GM11168 (cell line): ENCODE results near the gene PCDH12.
"Not testable (repeated sequence)": the region's sequence is repeated elsewhere in the genome, so short reads cannot be mapped to it uniquely, and the experiment has no call there.

Experiments
- in situ Hi-C: fragments of 300-500 bp; cut with MboI; formaldehyde crosslinking; loops from one replicate; pipeline ENCODE4 v1.12.0; 2022; ENCODE audit warnings: low sequenced_read_pairs; ENCODE audit not compliant: unreplicated experiment

PCDH12 gene

DNA sequence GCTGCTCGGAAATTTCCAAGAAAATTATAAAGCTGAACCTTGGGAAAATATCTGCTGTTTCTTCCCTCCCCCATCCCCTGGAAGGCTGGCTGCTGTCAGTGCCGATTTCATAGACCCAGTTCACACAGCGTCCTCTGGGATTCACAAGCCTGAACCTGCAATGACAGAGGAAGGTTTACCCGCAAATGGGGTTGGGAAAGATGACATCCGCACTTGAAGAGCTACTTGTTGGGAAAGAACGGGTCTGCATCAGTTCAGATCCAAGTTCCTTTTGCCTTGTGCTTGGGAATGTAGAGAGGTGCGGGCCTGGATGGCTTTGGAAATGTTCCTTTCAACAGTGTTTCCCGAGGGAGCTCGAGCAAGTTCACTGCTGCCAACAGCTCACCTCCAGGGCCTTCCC lies 13.9 kb downstream of the PCDH12 start:
- in situ Hi-C loops, result no loop called here

DNA sequence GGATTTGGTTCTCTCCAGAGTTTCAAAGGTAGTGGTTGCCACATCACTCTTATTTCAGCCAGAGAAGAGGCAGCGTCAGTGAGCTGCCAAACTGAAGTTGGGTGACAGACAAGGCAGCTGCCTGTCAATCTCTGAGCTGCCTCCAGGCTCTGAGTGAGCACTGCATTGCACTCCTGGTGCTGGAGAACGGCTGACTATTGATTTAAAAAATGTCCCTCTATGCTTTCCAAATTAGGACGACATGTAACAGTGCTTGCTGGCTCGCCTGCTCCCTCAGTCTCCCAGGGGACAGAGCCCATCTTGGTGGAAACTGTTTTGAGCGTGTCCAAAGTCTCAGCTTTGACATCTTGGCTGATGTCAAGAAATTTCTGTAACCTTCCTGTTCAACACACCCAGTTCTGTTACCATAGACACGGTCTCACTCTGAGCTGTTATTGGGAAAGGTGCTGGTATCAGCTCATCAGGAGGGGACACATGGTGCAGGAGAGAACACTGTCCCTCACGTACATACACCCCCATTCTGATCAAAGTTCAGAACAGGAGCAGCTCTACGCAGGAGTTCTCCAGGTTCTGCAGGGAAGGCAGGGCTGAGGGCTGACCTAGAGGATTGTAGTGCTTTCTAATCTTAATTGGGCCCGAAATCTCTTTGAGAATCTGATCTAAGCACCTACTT lies 15.7 kb downstream of the PCDH12 start:
- in situ Hi-C loops, result no loop called here

DNA sequence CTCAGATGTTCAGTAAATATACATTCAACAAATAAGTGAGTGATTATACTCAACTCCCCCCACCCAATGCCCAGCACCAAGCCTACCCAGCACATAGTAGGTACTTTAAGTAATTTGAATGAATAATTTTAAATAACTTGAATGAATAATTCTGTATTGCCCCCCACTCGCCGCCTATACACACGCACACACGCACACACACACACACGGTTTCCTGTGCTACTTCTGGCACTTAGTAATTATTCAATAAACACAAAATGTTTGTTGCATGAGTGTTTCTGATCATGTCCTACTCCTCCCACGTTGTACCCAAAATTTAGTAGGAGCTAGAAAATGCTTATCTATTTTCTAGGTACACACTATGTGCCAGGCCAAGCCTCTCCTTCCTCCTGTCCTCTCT lies 16.2 kb downstream of the PCDH12 start:
- in situ Hi-C loops, result no loop called here

DNA sequence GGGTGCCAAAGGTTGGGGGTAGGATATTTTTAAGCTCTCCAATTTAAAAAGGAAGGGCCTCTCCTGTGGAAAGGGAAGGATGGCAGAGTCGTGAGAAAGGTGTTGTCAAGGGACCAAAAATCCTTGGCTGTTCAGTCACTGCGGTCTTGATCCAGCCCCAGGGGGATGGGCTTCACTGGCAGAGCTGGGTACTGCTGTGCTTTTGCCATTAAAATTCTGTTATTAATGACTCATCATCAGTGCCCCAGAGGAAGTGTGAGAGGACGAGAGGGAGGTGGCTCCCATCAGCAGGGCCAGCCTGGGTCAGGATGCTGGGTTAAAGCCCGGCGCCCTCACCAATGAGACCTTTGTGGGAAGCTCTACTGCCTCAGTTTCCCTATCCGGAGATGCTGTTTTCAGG lies 16.7 kb downstream of the PCDH12 start:
- in situ Hi-C loops, result no loop called here

DNA sequence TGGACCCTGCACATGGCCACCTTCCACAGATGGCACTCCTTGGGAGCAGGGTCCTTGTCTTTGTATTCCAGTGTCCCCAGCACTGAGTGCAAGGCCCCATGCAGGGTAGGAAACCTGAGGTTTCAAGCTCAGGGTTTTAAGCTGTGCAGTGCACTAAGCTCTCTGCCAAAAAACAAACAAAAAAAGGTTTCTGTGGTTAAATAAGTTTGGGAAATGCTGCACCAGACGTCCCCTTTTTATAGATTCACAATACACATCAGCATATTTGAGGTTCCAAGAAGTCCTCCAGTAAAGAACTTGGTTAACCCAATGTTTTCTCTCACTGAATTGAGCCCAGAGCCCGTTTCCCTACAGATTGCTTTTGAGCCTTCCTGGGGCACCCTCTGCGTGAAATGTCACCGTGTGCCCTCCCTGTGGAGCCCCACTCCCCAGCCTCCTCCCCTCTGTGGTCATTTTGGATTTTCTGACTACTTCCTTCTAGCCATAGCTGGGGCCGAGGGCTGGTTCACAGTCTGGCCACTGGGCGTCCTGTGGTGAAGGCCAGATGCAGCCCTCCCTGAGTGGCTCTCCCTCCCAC lies 17.2 kb downstream of the PCDH12 start:
- in situ Hi-C loops, result no loop called here

DNA sequence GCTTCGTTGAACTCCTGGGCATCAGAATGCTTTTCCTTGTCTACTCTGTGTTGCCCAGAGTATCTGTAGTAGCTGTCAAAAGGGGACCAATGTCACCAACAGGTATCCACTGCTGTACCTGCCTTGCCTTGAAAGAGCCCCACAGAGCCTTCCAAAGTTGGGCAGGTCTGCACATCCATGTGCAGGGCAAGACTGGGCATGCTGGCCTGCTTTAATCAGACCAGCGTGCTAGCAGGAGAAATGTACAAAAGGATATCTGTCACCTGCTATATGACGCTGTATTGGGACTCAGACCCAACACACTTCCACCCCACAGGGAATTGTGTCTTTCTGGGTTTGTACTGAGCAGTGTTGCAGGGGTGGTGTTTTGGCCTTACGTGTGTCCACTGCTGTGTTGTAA lies 22.5 kb downstream of the PCDH12 start:
- in situ Hi-C loops, result no loop called here

DNA sequence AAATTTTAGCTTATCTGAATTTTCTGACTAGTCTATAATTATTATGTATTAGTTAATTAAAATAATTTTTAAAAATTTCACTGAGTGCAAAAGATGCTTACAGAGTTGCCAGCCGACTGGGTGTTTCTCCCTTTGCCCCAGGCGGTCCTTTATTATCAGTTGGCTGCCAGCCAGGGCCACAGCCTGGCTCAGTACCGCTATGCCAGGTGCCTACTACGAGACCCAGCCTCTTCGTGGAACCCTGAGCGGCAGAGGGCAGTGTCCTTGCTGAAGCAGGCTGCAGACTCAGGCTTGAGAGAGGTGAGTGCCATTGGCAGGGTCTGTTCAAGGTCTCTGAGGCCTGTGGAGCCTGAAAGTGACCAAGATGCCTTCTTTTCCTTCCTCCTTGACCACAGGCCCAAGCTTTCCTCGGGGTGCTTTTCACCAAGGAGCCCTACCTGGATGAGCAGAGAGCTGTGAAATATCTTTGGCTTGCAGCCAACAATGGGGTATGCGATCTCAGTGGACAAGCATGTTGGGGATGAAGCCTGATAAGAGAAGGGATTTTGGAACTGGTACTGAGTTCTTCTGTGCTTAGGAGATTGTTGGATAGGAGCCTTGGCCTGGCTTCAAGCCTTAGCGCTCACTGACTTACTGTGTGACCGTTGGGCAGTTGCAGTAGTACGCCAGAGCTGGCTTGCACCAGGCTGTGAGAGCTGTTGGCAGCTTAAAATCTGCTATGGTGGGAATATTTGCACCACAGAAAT lies 23.7 kb downstream of the PCDH12 start:
- in situ Hi-C loops, result no loop called here

DNA sequence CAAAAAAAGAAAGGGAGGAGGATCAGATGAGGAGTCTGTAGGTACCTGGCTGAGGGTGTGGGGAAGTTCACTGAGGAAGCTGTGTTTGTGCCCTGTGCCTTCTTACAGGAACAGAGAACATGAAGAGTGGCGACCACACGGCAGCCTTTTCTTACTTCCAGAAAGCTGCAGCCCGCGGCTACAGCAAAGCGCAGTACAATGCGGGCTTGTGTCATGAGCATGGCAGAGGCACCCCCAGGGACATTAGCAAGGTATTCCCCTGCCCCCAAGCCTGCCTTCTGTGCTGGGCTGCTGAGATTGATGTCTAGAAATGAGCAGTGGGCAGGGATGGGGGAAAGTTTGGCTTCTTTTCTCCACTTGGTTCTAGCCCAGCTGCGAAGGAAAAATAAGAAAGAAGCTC lies 24.9 kb downstream of the PCDH12 start:
- in situ Hi-C loops, result no loop called here

DNA sequence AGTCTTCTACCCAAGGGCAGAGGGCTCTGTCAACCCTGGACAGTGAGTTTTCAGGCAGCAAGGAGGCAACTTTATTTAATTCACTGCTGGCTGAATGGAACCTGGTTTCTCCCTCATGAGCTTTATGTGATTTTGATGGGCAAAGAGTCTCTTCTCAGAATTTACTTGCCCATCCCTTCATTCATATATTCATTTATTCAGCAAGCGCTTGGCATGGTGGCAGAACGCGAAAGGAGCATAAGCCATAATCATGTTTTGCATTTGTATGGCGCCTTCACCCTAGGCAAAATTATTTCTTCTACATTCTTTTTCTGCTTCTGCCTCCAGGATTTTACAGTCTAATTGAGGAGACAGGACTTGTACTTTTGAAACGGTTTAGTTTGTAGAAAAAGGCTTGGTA lies 26.3 kb downstream of the PCDH12 start:
- in situ Hi-C loops, result no loop called here

DNA sequence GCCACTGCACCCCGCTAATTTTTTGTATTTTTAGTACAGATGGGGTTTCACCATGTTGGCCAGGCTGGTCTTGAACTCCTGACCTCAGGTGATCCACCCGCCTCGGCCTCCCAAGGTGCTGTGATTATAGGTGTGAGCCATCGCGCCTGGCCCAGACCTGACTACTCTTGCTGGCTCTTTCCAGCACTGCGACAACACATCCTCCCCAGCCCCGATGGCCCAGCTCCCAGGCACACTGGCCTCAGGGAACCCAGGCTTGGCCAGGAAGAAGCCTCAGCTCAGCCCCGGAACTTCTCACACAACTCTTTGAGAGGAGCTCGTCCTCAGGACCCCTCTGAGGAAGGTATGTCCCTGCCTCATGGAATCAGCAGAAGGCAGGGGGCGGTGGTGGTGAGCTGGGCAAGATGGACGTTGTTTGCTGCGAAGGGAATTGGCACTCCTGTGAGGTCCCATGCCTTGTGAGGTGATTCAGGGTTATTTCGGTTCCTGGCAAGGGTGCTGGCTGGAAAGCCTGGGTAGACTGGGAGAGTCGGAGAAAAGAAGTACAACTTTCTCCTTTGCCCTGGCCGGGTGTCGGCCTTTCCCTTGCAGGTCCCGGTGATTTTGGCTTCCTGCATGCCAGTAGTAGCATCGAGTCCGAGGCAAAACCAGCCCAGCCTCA lies 28.5 kb downstream of the PCDH12 start:
- in situ Hi-C loops, result no loop called here

DNA sequence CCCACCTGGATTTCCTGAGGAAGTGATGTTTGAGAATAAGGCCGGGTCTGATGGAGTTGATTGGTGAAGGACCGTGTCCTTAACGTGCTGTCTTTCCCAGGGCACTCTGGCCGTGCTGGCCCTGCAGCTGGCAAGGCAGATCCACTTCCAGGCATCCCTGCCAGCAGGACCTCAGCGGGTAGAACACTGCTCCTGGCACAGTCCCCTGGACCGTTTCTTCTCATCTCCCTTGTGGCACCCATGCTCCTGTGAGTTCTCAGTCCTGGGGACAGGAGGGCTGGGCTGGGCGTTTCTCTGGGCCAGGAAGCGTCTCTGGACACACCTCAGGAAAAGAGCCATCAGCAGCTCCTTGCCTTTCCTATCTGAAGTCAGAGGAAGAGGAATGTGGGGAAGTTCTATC lies 30.0 kb downstream of the PCDH12 start:
- in situ Hi-C loops, result no loop called here

DNA sequence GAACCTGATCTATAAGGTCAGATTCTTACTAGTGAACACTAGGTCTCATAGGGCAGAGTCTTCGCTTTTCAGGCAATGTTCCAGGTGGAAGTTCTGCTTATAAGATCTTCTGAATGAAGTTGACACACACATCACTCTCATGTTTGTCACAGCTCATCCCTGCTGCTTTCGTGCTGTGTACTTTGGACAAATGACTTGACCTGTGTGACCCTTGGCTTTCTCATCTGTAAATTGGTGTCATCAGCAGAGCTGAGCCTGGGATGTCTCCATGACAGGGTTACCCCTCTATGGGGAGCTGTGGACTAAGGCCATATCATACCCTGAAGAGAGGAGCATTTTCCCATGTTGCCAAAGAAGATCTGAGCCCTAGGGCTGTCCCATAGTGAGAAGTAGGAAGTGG lies 31.6 kb downstream of the PCDH12 start:
- in situ Hi-C loops, result no loop called here

DNA sequence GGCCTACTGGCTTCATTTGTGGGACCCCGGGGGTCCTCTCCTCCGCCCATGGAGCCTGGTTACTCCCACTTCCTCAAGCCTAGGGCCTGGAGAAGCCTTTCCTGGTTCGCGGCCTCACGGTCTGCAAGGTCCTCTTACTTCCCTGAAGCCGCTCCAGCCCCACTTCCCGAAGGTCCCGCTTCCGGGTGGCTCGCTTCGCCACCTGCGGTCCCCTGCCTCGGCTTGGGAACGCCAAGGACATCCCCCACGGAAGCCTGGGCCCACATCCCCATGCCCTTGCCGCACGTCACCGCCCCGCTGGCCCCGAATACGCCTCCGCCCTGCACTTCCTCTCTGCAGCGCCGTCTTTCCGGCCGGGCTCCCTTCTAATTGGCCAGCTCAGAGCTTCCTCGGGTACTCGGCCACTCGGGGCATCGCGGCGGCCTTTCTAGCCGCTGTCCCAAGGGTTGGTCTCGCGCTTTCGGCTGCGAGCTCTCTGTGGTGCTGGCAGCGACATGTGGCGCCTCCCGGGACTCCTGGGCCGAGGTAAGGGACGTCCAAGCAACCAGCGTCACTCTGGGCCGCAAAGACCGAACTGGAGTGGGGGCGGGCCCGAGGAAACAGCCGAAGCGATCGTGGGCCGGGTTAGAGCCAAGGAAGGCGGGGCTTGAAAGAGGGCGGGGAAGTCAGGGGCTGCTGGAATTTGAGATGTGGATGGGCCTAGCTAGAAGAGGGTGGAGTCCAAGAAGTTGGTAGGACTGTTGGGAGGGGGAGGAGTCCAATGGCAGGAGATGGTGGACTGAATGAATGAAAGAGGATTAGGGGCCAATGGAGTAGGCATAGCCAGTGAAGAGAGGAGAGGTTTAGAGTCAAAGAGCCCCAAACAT lies 34.3 kb downstream of the PCDH12 start, which contains the start of gene DELE1:
Gene DELE1 (plus strand): TSS at position 424 of the 866 bp plus-strand sequence. CDS start 71 bp downstream, at position 495.
- in situ Hi-C loops, result no loop called here

DNA sequence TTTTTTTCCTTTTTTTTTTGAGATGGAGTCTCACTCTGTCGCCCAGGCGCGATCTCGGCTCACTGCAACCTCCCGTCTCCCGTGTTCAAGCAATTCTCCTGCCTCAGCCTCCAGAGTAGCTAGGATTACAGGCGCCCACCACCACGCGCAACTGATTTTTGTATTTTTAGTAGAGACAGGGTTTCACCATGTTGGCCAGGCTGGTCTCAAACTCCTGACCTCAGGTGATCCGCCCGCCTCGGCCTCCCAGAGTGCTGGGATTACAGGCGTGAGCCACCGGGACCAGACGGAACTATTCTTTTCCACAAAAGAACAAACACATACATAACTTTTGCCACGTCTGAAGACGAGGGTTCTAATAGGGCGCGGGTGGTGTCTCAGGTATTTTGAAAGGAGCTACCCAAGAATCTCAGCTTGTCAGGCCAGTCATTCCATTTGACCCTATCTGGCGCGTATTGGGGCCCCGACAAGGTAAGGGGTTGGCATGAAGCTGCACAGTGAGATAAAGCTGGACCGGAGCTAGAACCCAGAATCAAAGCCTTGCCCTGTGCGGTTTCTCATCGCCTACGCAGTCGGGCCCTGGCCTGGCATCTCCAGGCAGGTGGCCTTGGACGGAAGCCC lies 35.1 kb downstream of the PCDH12 start:
- in situ Hi-C loops, result not testable (repeated sequence)

DNA sequence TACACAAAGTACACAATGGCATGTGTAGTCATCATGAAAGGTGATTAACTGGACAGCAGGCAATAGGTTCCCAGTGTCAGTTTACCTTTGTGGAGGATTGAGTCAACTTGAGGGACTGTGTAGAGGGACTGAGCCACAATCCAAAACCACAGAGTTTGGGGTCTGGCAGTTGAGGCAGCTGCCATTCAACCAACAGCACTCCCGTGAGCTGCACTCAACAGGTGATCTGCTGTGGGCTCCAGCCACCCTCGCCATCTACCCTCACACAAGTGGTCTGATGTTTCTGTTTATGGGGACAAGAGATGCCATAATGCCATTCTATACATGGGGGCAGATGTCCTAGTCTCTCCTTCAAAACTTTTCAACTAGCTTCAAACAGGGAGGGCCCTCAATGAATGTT lies 37.2 kb downstream of the PCDH12 start:
- in situ Hi-C loops, result no loop called here

DNA sequence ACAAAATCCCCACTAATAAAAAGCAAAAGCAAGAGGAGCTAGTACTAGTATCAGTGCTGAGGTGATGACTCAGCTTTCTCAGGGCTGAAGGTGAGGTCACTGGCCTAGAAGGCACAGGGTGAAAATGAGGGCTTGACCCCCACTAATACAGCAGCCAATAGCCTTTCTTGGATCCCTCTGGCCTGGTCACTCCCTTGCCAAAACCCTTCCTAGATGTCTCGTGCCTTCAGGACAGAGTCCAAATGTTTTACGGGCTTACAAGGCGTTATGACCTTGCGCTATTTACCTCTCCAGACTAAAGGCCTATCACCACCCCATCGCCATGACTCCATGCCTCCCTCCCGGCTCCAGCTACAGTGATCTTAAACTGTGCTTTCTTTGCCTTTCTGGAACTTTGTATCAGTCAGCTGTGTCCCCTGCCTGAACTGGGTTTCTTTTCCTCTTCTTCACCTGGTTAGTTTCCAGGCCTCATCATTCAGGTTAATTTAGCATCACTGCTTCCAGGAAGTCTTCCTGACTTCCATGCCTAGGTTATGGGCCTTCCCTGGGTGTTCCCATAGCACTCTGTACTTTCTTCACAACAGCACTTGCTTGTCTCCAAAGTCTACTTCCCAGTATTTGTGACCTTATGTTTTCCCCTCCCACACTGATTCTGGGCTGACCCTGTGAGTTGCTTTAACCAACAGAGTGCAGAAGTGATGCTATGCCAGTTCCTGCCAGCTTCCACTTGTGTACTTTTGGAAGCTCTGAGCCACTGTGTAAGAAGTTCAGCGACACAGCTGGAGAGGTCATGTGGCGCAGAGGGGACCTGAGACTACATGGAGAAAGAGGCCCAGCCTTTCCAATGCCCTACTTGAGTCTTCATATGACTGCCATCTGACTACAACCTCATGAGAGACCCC lies 38.5 kb downstream of the PCDH12 start:
- in situ Hi-C loops, result no loop called here

DNA sequence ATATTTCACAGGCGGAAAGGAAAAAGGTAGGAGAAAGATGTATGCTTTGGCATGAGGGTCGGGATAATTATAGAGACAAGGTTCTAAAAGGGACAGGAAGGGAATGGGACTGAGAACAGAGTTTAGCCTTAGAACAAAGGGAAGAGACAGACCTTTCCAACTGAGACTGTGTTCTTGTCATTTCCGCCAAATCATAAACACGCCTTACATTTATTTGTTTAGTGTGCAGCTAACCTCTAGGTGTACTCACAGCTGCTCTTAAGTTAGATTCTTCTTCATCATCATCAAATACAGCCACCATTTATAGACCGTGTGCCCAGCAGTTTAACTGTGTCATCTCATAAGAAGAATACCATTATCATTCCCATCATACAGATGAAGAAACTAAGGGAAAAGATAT lies 40.2 kb downstream of the PCDH12 start:
- in situ Hi-C loops, result no loop called here

DNA sequence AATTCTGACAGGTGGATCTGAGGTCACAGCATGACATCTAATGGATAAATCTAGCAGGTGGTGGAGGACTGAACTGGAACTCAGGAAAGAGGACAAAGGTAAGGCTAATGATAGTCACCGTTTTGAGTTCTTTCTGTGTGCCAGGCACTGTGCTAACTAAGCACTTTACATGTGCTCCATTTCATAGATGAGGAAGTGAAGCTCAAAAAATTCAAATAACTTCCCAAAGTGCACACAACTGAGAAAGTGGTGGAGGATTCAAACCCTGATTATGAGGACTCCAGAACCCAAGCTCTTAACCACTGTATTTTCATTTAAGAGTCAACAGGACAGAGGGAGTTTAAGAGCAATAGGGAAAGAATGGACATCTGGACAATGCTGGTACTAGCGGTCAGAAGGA lies 41.5 kb downstream of the PCDH12 start:
- in situ Hi-C loops, result no loop called here

DNA sequence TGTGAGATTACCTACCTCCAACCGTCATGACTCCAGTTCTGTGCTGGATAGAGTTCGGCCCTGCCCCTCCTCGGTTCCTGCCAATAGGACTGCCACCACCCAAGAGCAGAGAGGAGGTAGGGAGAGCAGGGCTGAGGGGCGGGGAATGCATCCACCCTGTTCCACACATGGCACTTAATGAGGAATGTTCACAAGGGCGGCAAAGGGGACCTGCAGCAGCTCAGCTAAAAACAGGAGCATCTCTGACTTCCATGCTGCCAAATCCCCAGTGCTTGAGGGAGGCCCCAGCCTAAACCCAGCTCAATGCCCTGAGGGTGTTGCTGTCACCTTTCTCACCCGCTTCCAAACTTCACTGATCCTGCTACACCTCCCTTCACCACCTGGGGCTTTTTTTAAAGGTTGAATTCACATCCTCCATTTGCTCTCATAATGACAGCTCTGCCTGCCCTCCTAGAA lies 42.1 kb downstream of the PCDH12 start:
- in situ Hi-C loops, result no loop called here
